Measurements from ENCODE around the gene TTBK2.
A peak's percentile ranks its signal among the peaks of the same experiment; 100 is the strongest.
"Not testable (repeated sequence)": the region's sequence is repeated elsewhere in the genome, so short reads cannot be mapped to it uniquely, and the experiment has no call there.

TTBK2 gene

GRCh38 chr15:42761813-42762212 lies 158.8 kb downstream of the TTBK2 start:
- H3K4me1 ChIP-seq (ENCODE audit: insufficient read depth, low read length); H3K27me3 ChIP-seq (ENCODE audit: insufficient read depth, low read length); H3K36me3 ChIP-seq (ENCODE audit: insufficient read depth, low read length); H3K4me3 ChIP-seq (ENCODE audit: low read length); H2AFZ ChIP-seq (ENCODE audit: low read depth, low read length): not testable (repeated sequence)
- H3K9me3 ChIP-seq (ENCODE audit: low read length) = peaks cover 11% of the 10 kb centered on the region

- H3K4me3 ChIP-seq (ENCODE audit: low read length) = no peak overlapping the region
- H3K4me1 ChIP-seq (ENCODE audit: insufficient read depth, low read length) = no peaks in the 10 kb centered on the region
- H3K27me3 ChIP-seq (ENCODE audit: insufficient read depth, low read length) = no peaks in the 10 kb centered on the region
- H3K9me3 ChIP-seq (ENCODE audit: low read length) = peaks cover 11% of the 10 kb centered on the region
- H3K36me3 ChIP-seq (ENCODE audit: insufficient read depth, low read length) = no peaks in the 10 kb centered on the region
- H2AFZ ChIP-seq (ENCODE audit: low read depth, low read length) = no peak overlapping the region
Measured at GRCh38 chr15:42760759-42761158, 159.8 kb downstream of the TTBK2 start.

- no peak overlapping the region for H3K4me3 ChIP-seq (ENCODE audit: low read length)
Measured at GRCh38 chr15:42759093-42759492, 161.5 kb downstream of the TTBK2 start.

GRCh38 chr15:42750306-42750705 lies 170.3 kb downstream of the TTBK2 start:
- Histone ChIP-seq H3K4me3 (ENCODE audit: low read length) (no peak overlapping the region), H2AFZ (ENCODE audit: low read depth, low read length) (no peak overlapping the region), H3K9me3 (ENCODE audit: low read length) (peaks cover 13% of the 10 kb centered on the region), H3K27me3 (ENCODE audit: insufficient read depth, low read length) (no peaks in the 10 kb centered on the region), H3K4me1 (ENCODE audit: insufficient read depth, low read length) (no peaks in the 10 kb centered on the region), H3K36me3 (ENCODE audit: insufficient read depth, low read length) (peaks cover 35% of the 10 kb centered on the region)

More at GRCh38 chr15:42759093-42759492, 161.5 kb downstream of the TTBK2 start:
- Histone ChIP-seq H3K27me3 (ENCODE audit: insufficient read depth, low read length) (no peaks in the 10 kb centered on the region), H3K4me1 (ENCODE audit: insufficient read depth, low read length) (no peaks in the 10 kb centered on the region), H3K9me3 (ENCODE audit: low read length) (peaks cover 11% of the 10 kb centered on the region), H2AFZ (ENCODE audit: low read depth, low read length) (no peak overlapping the region), H3K36me3 (ENCODE audit: insufficient read depth, low read length) (no peaks in the 10 kb centered on the region)

GRCh38 chr15:42749266-42749665 lies 171.3 kb downstream of the TTBK2 start:
- peaks cover 38% of the 10 kb centered on the region for H3K36me3 ChIP-seq (ENCODE audit: insufficient read depth, low read length)
- no peak overlapping the region for H2AFZ ChIP-seq (ENCODE audit: low read depth, low read length)
- no peaks in the 10 kb centered on the region for H3K27me3 ChIP-seq (ENCODE audit: insufficient read depth, low read length)
- H3K9me3 ChIP-seq (ENCODE audit: low read length) = peaks cover 13% of the 10 kb centered on the region
- no peak overlapping the region for H3K4me3 ChIP-seq (ENCODE audit: low read length)
- H3K4me1 ChIP-seq (ENCODE audit: insufficient read depth, low read length) = no peaks in the 10 kb centered on the region

GRCh38 chr15:42744195-42744594 lies 176.4 kb downstream of the TTBK2 start:
- H3K27me3 ChIP-seq (ENCODE audit: insufficient read depth, low read length) = no peaks in the 10 kb centered on the region
- H3K4me3 ChIP-seq (ENCODE audit: low read length) = no peak overlapping the region
- no peaks in the 10 kb centered on the region for H3K4me1 ChIP-seq (ENCODE audit: insufficient read depth, low read length)
- H2AFZ ChIP-seq (ENCODE audit: low read depth, low read length) = no peak overlapping the region
- peaks cover 9% of the 10 kb centered on the region for H3K36me3 ChIP-seq (ENCODE audit: insufficient read depth, low read length)
- H3K9me3 ChIP-seq (ENCODE audit: low read length) = no peaks in the 10 kb centered on the region

GRCh38 chr15:42742149-42742548 lies 178.4 kb downstream of the TTBK2 start:
- no peaks in the 10 kb centered on the region for H3K9me3 ChIP-seq (ENCODE audit: low read length)
- no peaks in the 10 kb centered on the region for H3K27me3 ChIP-seq (ENCODE audit: insufficient read depth, low read length)
- no peak overlapping the region for H2AFZ ChIP-seq (ENCODE audit: low read depth, low read length)
- H3K4me3 ChIP-seq (ENCODE audit: low read length) = no peak overlapping the region
- H3K36me3 ChIP-seq (ENCODE audit: insufficient read depth, low read length) = peaks cover 9% of the 10 kb centered on the region
- peaks cover 5% of the 10 kb centered on the region for H3K4me1 ChIP-seq (ENCODE audit: insufficient read depth, low read length)

GRCh38 chr15:42741710-42742109 lies 178.9 kb downstream of the TTBK2 start:
- Histone ChIP-seq H2AFZ (ENCODE audit: low read depth, low read length) (no peak overlapping the region), H3K4me1 (ENCODE audit: insufficient read depth, low read length) (peaks cover 5% of the 10 kb centered on the region), H3K4me3 (ENCODE audit: low read length) (no peak overlapping the region), H3K27me3 (ENCODE audit: insufficient read depth, low read length) (no peaks in the 10 kb centered on the region), H3K9me3 (ENCODE audit: low read length) (no peaks in the 10 kb centered on the region), H3K36me3 (ENCODE audit: insufficient read depth, low read length) (peaks cover 9% of the 10 kb centered on the region)

GRCh38 chr15:42737529-42738328 lies 182.8 kb downstream of the TTBK2 start:
- peak overlapping the region; percentile 91 for H2AFZ ChIP-seq (ENCODE audit: low read depth, low read length)

GRCh38 chr15:42736793-42737528 lies 183.6 kb downstream of the TTBK2 start, which contains the start of gene CDAN1:
CDAN1 (minus strand) TSS chr15:42737128; CDS start chr15:42737102, 26 bp downstream.
- H3K36me3 ChIP-seq (ENCODE audit: insufficient read depth, low read length) = peaks cover 30% of the 10 kb centered on the region
- H2AFZ ChIP-seq (ENCODE audit: low read depth, low read length) = peak within 1 kb of the TSS; percentile 91
- no peaks in the 10 kb centered on the region for H3K9me3 ChIP-seq (ENCODE audit: low read length)
- H3K4me3 ChIP-seq (ENCODE audit: low read length) = peak within 1 kb of the TSS; percentile 66
- H3K27me3 ChIP-seq (ENCODE audit: insufficient read depth, low read length) = no peaks in the 10 kb centered on the region
- H3K4me1 ChIP-seq (ENCODE audit: insufficient read depth, low read length) = peaks cover 10% of the 10 kb centered on the region

More at GRCh38 chr15:42737529-42738328, 182.8 kb downstream of the TTBK2 start:
- peaks cover 22% of the 10 kb centered on the region for H3K36me3 ChIP-seq (ENCODE audit: insufficient read depth, low read length)
- H3K4me3 ChIP-seq (ENCODE audit: low read length) = peak overlapping the region; percentile 66
- no peaks in the 10 kb centered on the region for H3K27me3 ChIP-seq (ENCODE audit: insufficient read depth, low read length)
- H3K9me3 ChIP-seq (ENCODE audit: low read length) = no peaks in the 10 kb centered on the region
- H3K4me1 ChIP-seq (ENCODE audit: insufficient read depth, low read length) = peaks cover 10% of the 10 kb centered on the region

- Histone ChIP-seq H2AFZ (ENCODE audit: low read depth, low read length) (peak overlapping the region; percentile 91), H3K9me3 (ENCODE audit: low read length) (no peaks in the 10 kb centered on the region)
Measured at GRCh38 chr15:42736178-42736792, 184.3 kb downstream of the TTBK2 start.

GRCh38 chr15:42735382-42736165 lies 185.0 kb downstream of the TTBK2 start:
- Histone ChIP-seq H3K36me3 (ENCODE audit: insufficient read depth, low read length) (peaks cover 43% of the 10 kb centered on the region), H2AFZ (ENCODE audit: low read depth, low read length) (no peak overlapping the region), H3K27me3 (ENCODE audit: insufficient read depth, low read length) (no peaks in the 10 kb centered on the region), H3K4me3 (ENCODE audit: low read length) (peak overlapping the region; percentile 66), H3K9me3 (ENCODE audit: low read length) (no peaks in the 10 kb centered on the region), H3K4me1 (ENCODE audit: insufficient read depth, low read length) (peaks cover 10% of the 10 kb centered on the region)

More at GRCh38 chr15:42736178-42736792, 184.3 kb downstream of the TTBK2 start:
- peaks cover 36% of the 10 kb centered on the region for H3K36me3 ChIP-seq (ENCODE audit: insufficient read depth, low read length)
- H3K4me1 ChIP-seq (ENCODE audit: insufficient read depth, low read length) = peaks cover 10% of the 10 kb centered on the region
- peak overlapping the region; percentile 66 for H3K4me3 ChIP-seq (ENCODE audit: low read length)
- H3K27me3 ChIP-seq (ENCODE audit: insufficient read depth, low read length) = no peaks in the 10 kb centered on the region
